Heart left ventricle (tissue), 16 donors: ENCODE data around the gene PCDHA1. TPM values are rescaled to one million over a fixed set of nuclear protein-coding genes. Genes with fewer than 3 reads are reported as not detected.

Experiments
- ATAC-seq, 4 donors: fragments of 200-7000 bp; cut with Tn5 transposase; one replicate each; pipeline ENCODE4 v1.9.1; 2020 to 2022; ENCODE audit warnings: moderate library complexity in 4 of 4, mild to moderate bottlenecking in 3 of 4, moderate number of reproducible peaks in 1 of 4
- DNase-seq, 5 donors: peaks; one replicate each; pipeline ENCODE4 v3.0.0-alpha.2; 2020
- H3K27ac ChIP-seq, 12 donors: fragments of 200-600 bp; sonication (generic) in 4 of 12; one replicate each; pipeline versions ENCODE4 v1.5.0 to v1.8.0; 2016 to 2022; ENCODE audit warnings: mild to moderate bottlenecking in 2 of 12
- H3K27me3 ChIP-seq, 9 donors: fragments of 200-600 bp; sonication (generic) in 2 of 9; one replicate each; pipeline versions ENCODE4 v1.5.1 to v1.8.0; 2016 to 2022; ENCODE audit warnings: mild to moderate bottlenecking in 3 of 9
- H3K36me3 ChIP-seq, 9 donors: fragments of 200-600 bp; sonication (generic) in 2 of 9; one replicate each; pipeline versions ENCODE4 v1.5.0 to v1.8.0; 2018 to 2022; ENCODE audit warnings: mild to moderate bottlenecking in 2 of 9
- H3K4me1 ChIP-seq, 12 donors: fragments of 200-600 bp; sonication (generic) in 4 of 12; one replicate each; pipeline versions ENCODE4 v1.5.0 to v1.8.0; 2016 to 2022; ENCODE audit warnings: mild to moderate bottlenecking in 3 of 12
- H3K4me3 ChIP-seq, 12 donors: fragments of 200-600 bp; sonication (generic) in 4 of 12; one replicate each; pipeline versions ENCODE4 v1.5.0 to v1.8.0; 2017 to 2022; ENCODE audit warnings: mild to moderate bottlenecking in 9 of 12, moderate library complexity in 4 of 12
- H3K9me3 ChIP-seq, 12 donors: fragments of 200-600 bp; sonication (generic) in 4 of 12; one replicate each; pipeline versions ENCODE4 v1.5.0 to v1.8.0; 2016 to 2022; ENCODE audit warnings: mild to moderate bottlenecking in 1 of 12
- CTCF ChIP-seq, 12 donors: fragments of 200-600 bp; sonication (generic) in 4 of 12; IDR thresholded peaks; one replicate each; pipeline versions ENCODE4 v1.5.0 to v1.8.0; 2018 to 2022; ENCODE audit warnings: antibody characterized with exemption in 12 of 12, mild to moderate bottlenecking in 5 of 12
- POLR2A ChIP-seq, 2 donors: fragments of 450-650 bp; IDR thresholded peaks; one replicate each; pipeline ENCODE4 v1.6.1; 2017; ENCODE audit warnings: antibody characterized with exemption in 2 of 2, mild to moderate bottlenecking in 2 of 2, moderate library complexity in 2 of 2
- WGBS, 4 donors: extraction: QIAGEN DNeasy Blood & Tissue Kit in 2 of 4; methylation state at CpG; one replicate each; pipeline versions ENCODE4 v1.1.5 to v1.1.7; 2013 to 2018; 5-methylcytosine and 5-hydroxymethylcytosine counted together
- intact Hi-C, 10 donors: fragments of 100-400 bp; cut with DNase I; formaldehyde crosslinking; loops; one replicate each; pipeline versions ENCODE4 v1.11.1 to v1.14.2; 2022
- polyA plus RNA-seq, 2 donors: library from polyadenylated mRNA; stranded (reverse); fragments of 200-250 nt; gene quantifications; one replicate each; pipeline ENCODE4 v1.2.3, GENCODE V29; 2013
- total RNA-seq, 9 donors: library from RNA; depleted of rRNA in 2 of 9; stranded (reverse); fragments of >200 nt in 2 of 9; fragmentation: NEBNext Ultra II Directional in 3 of 9; extraction: Animal tissue kit (Norgen Biotek cat#: 25700) in 3 of 9; gene quantifications; one replicate each; pipeline versions ENCODE4 v1.1.0 to v1.2.4, GENCODE V29; 2016 to 2023
- donor health status: ischemic (EF 13 %, LVEDD 7.1; RV severe dilation, severe dysfunction).
- donor health status: healthy with polysubstance abuse.
- donor health status: DM: no; HTN: yes; CAD: no.
- donor health status: DM: no; HTN: no; CAD: no.
- donor health status: ischemic (EF 25% LVEDD 6.9; RV normal size, moderate dysfunction).
- donor health status: ischemic (EF 25% LVEDD 5.7; RV mildly dilated, moderate dysfunction).
- donor health status: healthy.
- donor health status: DM: yes; HTN: yes; CAD: no.
- donor health status: ischemic (EF 35%, LVEDD 5.7; RV mildly dilated, moderate dysfunction).
- donor health status: nonischemic (EF 11% LVEDD 7.7; RV severe dilation, severe dysfunction).
- donor health status: DM: yes; HTN: yes; CAD: no.
- donor health status: PGD.
- donor health status: ischemic (EF 29% LVEDD 5.4; RV normal size, mild dysfunction).
- donor health status: nonischemic (EF 23%, LVEDD 6.1; RV moderate dilation, normal function).

Gene PCDHA1
- total and polyA plus RNA-seq, 11 donors: 0.08 TPM; not detected in 10

- 33 to 51% (median 46%) methylated on average over 58 to 76 of the region's 76 CpGs for WGBS, 4 donors
- intact Hi-C loops: loop anchor here in 1 of 10 donors (10.0 kb wide), 1 partner anchor 182 kb away; no protein-coding TSS in a partner anchor
- TF ChIP-seq POLR2A (IDR thresholded peaks at IDR 0.05) (no peak), CTCF (IDR thresholded peaks at IDR 0.05) (no peak)
- H3K9me3 ChIP-seq: peaks cover 0 to 36% (median 16%) of the 10 kb centered on the region in 12 donors
- no peak overlapping the region for H3K4me3 ChIP-seq
- DNase-seq (peak in 1 of 5 donors; percentile 44), ATAC-seq (no peak)
- H3K27me3 ChIP-seq: peaks cover 0 to 64% (median 4%) of the 10 kb centered on the region in 9 donors
- no peaks in the 10 kb centered on the region for H3K4me1 ChIP-seq
- no peak overlapping the region for H3K27ac ChIP-seq
- no peaks in the 10 kb centered on the region for H3K36me3 ChIP-seq
Measured at GRCh38 chr5:140862441-140863295, 76.7 kb downstream of the PCDHA1 start.

DNA sequence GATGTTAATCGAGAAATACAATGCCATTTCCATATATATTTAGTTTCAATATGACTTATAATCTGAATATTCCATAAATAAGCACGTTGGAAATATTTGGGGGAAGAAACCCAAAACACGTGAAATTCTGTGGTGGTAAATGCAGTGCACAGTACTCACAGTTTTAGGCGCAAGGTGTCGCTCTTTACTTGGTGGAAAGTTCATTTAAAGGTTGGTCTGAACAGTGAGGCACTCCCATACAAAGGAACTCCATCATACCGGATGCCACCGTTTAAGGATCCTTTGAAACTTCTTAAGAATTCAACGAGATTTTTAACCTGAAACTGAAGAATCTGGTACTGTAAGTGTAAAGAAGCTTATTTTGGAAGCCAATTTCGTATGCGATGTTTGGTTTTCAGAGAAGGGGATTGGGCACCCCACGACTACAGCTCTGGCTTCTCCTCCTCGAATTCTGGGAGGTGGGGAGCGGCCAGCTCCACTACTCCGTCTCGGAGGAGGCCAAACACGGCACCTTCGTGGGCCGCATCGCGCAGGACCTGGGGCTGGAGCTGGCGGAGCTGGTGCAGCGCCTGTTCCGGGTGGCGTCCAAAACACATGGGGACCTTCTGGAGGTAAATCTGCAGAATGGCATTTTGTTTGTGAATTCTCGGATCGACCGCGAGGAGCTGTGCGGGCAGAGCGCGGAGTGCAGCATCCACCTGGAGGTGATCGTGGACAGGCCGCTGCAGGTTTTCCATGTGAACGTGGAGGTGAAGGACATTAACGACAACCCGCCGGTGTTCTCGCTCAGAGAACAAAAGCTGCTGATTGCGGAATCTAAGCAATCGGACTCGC, 83.0 kb downstream of the PCDHA1 start, which contains the start of gene PCDHA11:
PCDHA11 (plus strand) TSS at position 237 of the 834 bp plus-strand sequence; CDS start at position 384, 147 bp downstream.
- intact Hi-C loops: loop anchor here in 2 of 10 donors (5.0 to 10.0 kb wide), 2 partner anchors 173 to 176 kb away; no protein-coding TSS in a partner anchor
- Histone ChIP-seq H3K9me3 (peaks cover 0 to 31% (median 16%) of the 10 kb centered on the region in 12 donors), H3K27me3 (peaks cover 0 to 77% (median 11%) of the 10 kb centered on the region in 9 donors), H3K4me1 (no peaks in the 10 kb centered on the region), H3K4me3 (peak within 1 kb of the TSS in 2 of 12 donors; percentile 8 to 16), H3K27ac (no peak within 1 kb of the TSS), H3K36me3 (no peaks in the 10 kb centered on the region)
- WGBS, 4 donors: 12 to 22% (median 15%) methylated on average over 41 of the region's 41 CpGs
- TF ChIP-seq POLR2A (IDR thresholded peaks at IDR 0.05) (no peak), CTCF (IDR thresholded peaks at IDR 0.05) (peak in 2 of 12 donors; percentile 19 to 29)
- ATAC-seq (no peak), DNase-seq (no peak)

GRCh38 chr5:140869555-140869886, 83.6 kb downstream of the PCDHA1 start:
- no peak overlapping the region for H3K27ac ChIP-seq
- 50 to 57% (median 52%) methylated on average over 5 of the region's 5 CpGs for WGBS, 4 donors
- DNase-seq: no peak
- ATAC-seq: no peak
- intact Hi-C loops: loop anchor here in 2 of 10 donors (5.0 to 10.0 kb wide), 2 partner anchors 173 to 175 kb away; no protein-coding TSS in a partner anchor
- TF ChIP-seq POLR2A (IDR thresholded peaks at IDR 0.05) (no peak), CTCF (IDR thresholded peaks at IDR 0.05) (peak in 2 of 12 donors; percentile 7 to 18)
- H3K4me3 ChIP-seq: no peak overlapping the region
- H3K27me3 ChIP-seq: peaks cover 0 to 81% (median 13%) of the 10 kb centered on the region in 9 donors
- peaks cover 0 to 30% (median 15%) of the 10 kb centered on the region in 12 donors for H3K9me3 ChIP-seq
- H3K4me1 ChIP-seq: no peaks in the 10 kb centered on the region
- no peaks in the 10 kb centered on the region for H3K36me3 ChIP-seq
